GM19023 (cell line): ENCODE data around the gene FAM149B1.
"Not testable (repeated sequence)": the region's sequence is repeated elsewhere in the genome, so short reads cannot be mapped to it uniquely, and the experiment has no call there.

ENCODE experiments used
- ATAC-seq: cut with Tn5 transposase; IDR thresholded peaks from one replicate; pipeline ENCODE4 v1.9.1; 2021; ENCODE audit warnings: mild to moderate bottlenecking, moderate library complexity; ENCODE audit not compliant: unreplicated experiment

FAM149B1 gene

GRCh38 chr10:73229567-73229966 is 61.6 kb downstream of the FAM149B1 start:
- ATAC-seq: no peak

GRCh38 chr10:73232887-73233286 is 65.0 kb downstream of the FAM149B1 start:
- ATAC-seq: no peak

- no peak for ATAC-seq
Observed at GRCh38 chr10:73233883-73234282, 66.0 kb downstream of the FAM149B1 start.

GRCh38 chr10:73234695-73235094 is 66.8 kb downstream of the FAM149B1 start:
- ATAC-seq: no peak

- no peak for ATAC-seq
Observed at GRCh38 chr10:73238990-73239566, 71.2 kb downstream of the FAM149B1 start.

- ATAC-seq: no peak
Observed at GRCh38 chr10:73239908-73240307, 72.0 kb downstream of the FAM149B1 start.

- no peak for ATAC-seq
Observed at GRCh38 chr10:73244866-73245477, 77.1 kb downstream of the FAM149B1 start.

- no peak for ATAC-seq
Observed at GRCh38 chr10:73246322-73246645, 78.4 kb downstream of the FAM149B1 start.

- peak; percentile 87 for ATAC-seq
Observed at GRCh38 chr10:73246646-73247508, 79.0 kb downstream of the FAM149B1 start, which contains the start of gene DNAJC9. Gene DNAJC9, minus strand, starts transcription at chr10:73247255. Its CDS starts 66 bp downstream, at chr10:73247189.

- ATAC-seq: no peak
Observed at GRCh38 chr10:73247509-73248258, 79.8 kb downstream of the FAM149B1 start.

- ATAC-seq: no peak
Observed at GRCh38 chr10:73248259-73248724, 80.4 kb downstream of the FAM149B1 start.

GRCh38 chr10:73251683-73252444 is 83.9 kb downstream of the FAM149B1 start:
- ATAC-seq: no peak

GRCh38 chr10:73252445-73253224 is 84.7 kb downstream of the FAM149B1 start, which contains the start of gene MRPS16:
Gene MRPS16, minus strand, starts transcription at chr10:73252644. Its CDS starts 162 bp downstream, at chr10:73252482.
- ATAC-seq: peak; percentile 86

GRCh38 chr10:73253225-73253555 is 85.3 kb downstream of the FAM149B1 start:
- ATAC-seq: no peak

GRCh38 chr10:73258612-73259011 is 90.7 kb downstream of the FAM149B1 start:
- not testable (repeated sequence) for ATAC-seq

- ATAC-seq: no peak
Observed at GRCh38 chr10:73261362-73261995, 93.6 kb downstream of the FAM149B1 start.

- no peak for ATAC-seq
Observed at GRCh38 chr10:73262105-73262730, 94.3 kb downstream of the FAM149B1 start.

GRCh38 chr10:73262880-73263555 is 95.1 kb downstream of the FAM149B1 start:
- ATAC-seq: no peak
